Smooth muscle cell of the pulmonary artery (primary cell): ENCODE measurements around the gene TSPY9. TPM values are rescaled to one million over a fixed set of nuclear protein-coding genes. Genes with fewer than 3 reads are reported as not detected.

Source experiments
- total RNA-seq: library from RNA; depleted of rRNA; stranded (reverse); fragments of >200 nt; gene quantifications from 2 replicates; pipeline ENCODE4 v1.2.3, GENCODE V29; 2014

The TSPY9 gene, protein sequence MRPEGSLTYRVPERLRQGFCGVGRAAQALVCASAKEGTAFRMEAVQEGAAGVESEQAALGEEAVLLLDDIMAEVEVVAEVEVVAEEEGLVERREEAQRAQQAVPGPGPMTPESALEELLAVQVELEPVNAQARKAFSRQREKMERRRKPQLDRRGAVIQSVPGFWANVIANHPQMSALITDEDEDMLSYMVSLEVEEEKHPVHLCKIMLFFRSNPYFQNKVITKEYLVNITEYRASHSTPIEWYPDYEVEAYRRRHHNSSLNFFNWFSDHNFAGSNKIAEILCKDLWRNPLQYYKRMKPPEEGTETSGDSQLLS
- total RNA-seq, result not detected in 2 replicates

DNA sequence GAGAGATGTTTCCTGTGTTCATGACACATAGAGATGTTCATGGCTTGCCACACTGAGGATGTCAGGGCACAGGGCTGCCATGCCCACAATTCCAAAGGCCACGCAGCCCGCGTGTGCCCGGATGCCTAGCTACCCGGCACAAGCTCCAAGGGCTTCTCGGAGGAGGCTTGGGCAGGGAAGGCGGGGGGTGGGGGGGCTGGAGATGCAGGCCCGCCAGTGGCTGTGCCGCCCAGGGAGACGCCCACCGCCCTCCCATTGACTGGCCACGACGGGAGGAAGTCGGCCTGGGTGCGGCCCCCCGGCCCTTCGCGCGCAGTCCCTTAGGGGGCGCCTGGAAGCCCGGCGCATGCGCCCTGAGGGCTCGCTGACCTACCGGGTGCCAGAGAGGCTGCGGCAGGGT is at the start of gene TSPY9:
Gene TSPY9, plus strand, starts transcription at position 301 of the 400 bp plus-strand sequence. Its CDS starts 46 bp downstream, at position 347.

GRCh38 chrY:9466655-9467054 is 20.4 kb upstream of the TSPY9 start, which contains the start of gene TSPY1:
TSPY1 (plus strand) TSS chrY:9466955; CDS start chrY:9467001, 46 bp downstream.

GRCh38 chrY:9527580-9527979 is 40.5 kb downstream of the TSPY9 start, which contains the start of gene TSPY10:
TSPY10 (plus strand) TSS chrY:9527880; CDS start chrY:9527926, 46 bp downstream.

Other genes starting within 250 kb of the TSPY9 start
- gene TSPY4, start 149.8 kb upstream of the TSPY9 start, total RNA-seq, result not detected in 2 replicates
- gene TSPY8, start 129.5 kb upstream of the TSPY9 start, total RNA-seq, result not detected in 2 replicates
- not detected in 2 replicates for gene TSPY3, start 88.8 kb upstream of the TSPY9 start, total RNA-seq
- gene TSPY1, start 20.3 kb upstream of the TSPY9 start, total RNA-seq, result not detected in 2 replicates
- not detected in 2 replicates for gene TSPY10, start 40.6 kb downstream of the TSPY9 start, total RNA-seq